HG02642 (cell line): ENCODE data around the gene GAL3ST2.
"Not testable (repeated sequence)": the region's sequence is repeated elsewhere in the genome, so short reads cannot be mapped to it uniquely, and the experiment has no call there.

Source experiments
- ATAC-seq: cut with Tn5 transposase; IDR thresholded peaks from one replicate; pipeline ENCODE4 v1.9.1; 2021; ENCODE audit warnings: mild to moderate bottlenecking; ENCODE audit not compliant: unreplicated experiment, poor library complexity

Gene GAL3ST2

DNA sequence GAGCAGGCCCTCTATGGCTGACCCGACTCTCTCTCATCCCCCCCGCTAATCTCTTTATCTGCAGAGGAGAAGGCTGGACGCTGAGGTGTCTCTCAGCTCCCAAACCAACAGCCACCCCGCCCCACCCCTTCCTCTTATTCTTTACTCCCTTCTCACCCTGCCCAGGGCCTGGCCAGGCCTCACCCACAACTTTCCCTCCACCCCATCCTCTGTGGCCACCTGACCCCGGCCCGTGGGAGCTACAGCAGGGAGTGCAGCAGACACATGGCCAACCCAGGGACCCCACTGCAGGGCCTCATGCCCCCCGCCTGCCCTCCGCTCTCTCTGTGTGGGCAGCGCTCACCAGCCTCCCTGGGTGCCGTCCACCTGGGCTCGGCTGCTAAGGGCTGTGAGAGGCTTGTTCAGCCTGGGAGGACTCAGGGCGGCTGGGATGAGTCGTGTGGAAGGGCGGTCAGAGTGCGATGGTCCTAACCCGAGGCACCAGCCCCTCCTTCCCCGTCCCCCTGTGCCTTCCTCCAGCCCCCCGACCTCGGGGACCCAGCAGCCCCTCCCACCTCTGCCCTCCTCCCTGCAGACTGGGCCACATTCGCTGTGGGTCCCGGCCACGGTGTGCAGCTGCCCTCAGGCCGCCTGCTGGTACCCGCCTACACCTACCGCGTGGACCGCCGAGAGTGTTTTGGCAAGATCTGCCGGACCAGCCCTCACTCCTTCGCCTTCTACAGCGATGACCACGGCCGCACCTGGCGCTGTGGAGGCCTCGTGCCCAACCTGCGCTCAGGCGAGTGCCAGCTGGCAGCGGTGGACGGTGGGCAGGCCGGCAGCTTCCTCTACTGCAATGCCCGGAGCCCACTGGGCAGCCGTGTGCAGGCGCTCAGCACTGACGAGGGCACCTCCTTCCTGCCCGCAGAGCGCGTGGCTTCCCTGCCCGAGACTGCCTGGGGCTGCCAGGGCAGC lies 39.1 kb downstream of the GAL3ST2 start:
- ATAC-seq, result no peak

DNA sequence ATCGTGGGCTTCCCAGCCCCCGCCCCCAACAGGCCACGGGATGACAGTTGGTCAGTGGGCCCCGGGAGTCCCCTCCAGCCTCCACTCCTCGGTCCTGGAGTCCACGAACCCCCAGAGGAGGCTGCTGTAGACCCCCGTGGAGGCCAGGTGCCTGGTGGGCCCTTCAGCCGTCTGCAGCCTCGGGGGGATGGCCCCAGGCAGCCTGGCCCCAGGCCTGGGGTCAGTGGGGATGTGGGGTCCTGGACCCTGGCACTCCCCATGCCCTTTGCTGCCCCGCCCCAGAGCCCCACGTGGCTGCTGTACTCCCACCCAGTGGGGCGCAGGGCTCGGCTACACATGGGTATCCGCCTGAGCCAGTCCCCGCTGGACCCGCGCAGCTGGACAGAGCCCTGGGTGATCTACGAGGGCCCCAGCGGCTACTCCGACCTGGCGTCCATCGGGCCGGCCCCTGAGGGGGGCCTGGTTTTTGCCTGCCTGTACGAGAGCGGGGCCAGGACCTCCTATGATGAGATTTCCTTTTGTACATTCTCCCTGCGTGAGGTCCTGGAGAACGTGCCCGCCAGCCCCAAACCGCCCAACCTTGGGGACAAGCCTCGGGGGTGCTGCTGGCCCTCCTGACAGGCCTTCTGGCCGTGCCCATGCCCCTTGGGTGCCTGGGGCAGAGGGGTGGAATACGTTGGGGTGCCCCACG lies 40.0 kb downstream of the GAL3ST2 start:
- ATAC-seq, result no peak

DNA sequence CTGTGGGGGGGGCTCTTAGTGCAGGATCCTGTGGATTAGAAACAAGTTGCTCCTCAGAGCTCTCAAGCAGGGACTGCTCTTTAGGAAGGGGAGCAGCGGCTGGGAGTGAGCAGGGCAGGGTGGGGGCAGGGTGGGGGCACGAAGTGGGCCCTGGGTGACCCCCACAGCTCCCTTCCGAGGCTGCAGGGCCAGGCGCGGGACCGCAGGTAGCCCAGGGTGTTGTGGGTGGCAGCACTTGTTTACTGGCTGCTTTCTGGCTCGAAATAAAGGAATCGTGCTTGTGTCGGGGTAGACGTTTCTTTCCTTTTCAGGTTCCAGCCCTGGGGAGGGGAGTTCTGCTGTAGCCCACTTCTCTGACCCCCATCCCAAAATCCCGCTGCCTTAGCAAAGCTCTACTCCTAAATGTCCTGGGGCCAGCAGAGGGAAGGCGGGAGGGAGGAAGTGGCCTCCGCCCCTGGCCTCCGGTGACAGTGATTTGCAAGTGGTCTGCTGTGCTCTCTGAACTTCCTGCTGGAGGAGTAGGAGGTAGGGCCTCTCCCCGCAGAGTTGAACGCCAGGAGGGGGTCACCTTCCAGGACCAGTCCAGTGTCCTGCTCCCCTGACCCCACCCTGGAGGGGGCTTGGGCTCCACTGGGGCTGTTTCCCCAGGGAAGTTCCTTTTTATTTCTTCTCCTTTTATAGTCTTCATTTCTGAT lies 40.7 kb downstream of the GAL3ST2 start:
- no peak for ATAC-seq

- not testable (repeated sequence) for ATAC-seq
Observed at GRCh38 chr2:241817821-241818215, 41.2 kb downstream of the GAL3ST2 start.

DNA sequence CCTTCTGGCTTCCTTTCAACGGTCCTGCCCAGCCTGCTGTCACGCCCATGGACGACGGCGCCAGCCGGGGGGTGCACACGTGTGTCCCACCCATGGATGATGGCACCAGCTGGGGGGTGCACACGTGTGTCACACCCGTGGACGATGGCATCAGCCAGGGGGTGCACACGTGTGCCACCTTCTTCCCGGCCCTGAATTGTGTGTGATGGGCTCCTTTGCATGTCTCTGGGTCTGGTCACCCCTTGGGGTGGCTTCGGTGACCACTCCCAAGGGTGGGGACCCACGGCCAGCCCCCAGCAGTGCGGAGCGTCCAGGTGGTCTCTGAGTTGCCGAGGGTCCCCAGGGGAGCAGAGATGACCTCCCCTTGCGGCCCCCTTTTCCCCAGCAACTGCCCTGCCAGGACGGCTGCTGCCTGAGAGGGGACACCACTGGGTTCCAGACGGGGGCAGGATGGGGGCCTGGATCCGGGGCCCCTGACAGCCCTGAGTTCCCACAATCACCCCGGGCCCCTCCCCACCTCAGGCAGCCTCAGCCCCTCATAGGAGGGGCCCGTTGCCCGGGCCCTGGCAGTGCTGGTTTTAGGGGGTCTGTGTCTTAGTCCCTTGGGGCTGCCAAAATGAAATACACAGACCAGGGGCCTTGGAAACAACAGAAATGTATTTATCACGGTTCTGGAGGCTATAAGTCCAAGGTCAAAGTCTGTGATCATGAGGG lies 41.8 kb downstream of the GAL3ST2 start:
- no peak for ATAC-seq

- ATAC-seq, result no peak
Observed at GRCh38 chr2:241818943-241819270, 42.3 kb downstream of the GAL3ST2 start.

DNA sequence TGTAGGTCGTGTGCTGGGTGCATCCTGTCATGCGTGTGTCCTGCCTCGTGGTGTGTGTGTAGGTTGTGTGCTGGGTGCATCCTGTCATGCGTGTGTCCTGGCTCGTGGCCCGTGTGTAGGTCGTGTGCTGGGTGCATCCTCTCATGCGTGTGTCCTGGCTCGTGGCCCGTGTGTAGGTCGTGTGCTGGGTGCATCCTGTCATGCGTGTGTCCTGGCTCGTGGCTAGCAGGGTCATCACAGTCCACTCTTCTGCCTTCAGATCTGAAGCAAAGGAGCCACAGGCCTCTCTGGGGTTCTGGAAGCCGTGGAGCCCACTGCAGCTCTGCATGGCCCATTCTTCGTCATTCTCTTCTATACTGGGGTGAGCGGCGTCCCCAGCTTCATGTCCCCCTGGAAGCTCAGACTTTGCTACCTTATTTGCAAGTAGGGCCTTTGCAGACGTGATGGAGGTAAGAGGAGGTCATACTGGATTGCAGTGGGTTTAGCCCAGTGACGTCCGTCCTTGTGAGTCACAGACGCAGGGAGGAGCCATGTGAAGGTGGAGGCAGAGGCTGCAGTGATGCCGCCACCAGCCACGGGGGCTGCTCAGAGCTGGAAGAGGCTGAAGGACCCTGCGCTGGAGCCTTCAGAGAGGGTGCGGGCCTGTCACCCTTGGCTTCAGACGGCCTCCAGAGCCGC lies 43.5 kb downstream of the GAL3ST2 start:
- not testable (repeated sequence) for ATAC-seq

- ATAC-seq, result no peak
Observed at GRCh38 chr2:241820625-241821384, 44.2 kb downstream of the GAL3ST2 start.

DNA sequence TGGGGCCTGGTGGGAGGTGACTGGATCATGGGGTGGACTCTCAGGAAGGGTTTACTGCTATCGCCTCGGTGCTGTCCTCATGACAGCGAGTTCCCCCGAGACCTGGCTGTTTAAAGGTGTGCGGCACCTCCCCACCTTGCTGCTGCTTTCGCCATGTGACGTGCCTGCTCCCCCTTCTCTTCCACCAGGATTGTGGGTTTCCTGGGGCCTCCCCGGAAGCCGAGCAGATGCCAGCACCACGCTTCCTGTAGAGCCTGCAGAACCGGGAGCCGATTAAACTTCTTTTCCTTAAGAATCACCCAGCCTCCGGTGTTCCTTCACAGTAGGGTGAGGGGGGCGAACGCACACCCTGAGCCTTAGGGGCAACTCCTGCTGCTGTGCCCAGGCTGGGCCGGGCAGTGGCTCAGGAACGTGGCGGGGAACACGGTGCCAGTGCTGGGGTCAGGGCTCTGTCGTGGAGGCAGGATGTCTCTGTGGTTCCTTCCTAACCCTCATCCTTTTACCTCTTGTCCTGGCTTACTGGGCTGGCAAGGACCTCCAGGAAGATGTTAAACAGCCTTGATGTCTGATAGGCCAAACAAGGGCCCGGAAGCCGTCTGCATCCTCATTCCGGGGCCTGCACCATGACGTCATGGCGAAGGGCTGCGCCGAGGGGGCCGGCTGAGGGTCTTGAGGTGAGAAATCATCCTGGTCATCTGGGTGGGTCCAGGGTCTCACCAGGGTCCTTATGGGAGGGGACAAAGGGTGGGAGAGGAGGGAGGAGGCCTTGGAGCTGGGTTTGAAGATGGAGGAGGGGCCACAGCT lies 45.0 kb downstream of the GAL3ST2 start:
- no peak for ATAC-seq

DNA sequence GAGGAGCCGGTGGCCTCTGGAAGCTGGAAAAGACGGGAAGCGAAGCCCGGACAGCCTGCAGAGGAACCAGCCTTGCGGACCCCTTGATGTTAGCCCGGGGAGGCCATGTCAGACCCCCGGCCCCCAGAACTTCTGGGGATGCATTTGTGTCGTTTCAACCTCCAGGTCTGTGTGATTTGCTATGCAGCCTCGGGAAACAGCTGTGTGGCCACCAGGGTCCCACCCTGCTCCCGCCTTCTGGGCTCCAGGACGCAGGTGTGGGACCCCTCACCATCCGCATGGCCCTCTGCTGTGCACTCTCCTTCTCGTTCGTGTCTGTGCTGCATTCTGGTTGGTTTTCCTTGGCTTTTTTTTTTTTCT lies 45.6 kb downstream of the GAL3ST2 start:
- no peak for ATAC-seq

DNA sequence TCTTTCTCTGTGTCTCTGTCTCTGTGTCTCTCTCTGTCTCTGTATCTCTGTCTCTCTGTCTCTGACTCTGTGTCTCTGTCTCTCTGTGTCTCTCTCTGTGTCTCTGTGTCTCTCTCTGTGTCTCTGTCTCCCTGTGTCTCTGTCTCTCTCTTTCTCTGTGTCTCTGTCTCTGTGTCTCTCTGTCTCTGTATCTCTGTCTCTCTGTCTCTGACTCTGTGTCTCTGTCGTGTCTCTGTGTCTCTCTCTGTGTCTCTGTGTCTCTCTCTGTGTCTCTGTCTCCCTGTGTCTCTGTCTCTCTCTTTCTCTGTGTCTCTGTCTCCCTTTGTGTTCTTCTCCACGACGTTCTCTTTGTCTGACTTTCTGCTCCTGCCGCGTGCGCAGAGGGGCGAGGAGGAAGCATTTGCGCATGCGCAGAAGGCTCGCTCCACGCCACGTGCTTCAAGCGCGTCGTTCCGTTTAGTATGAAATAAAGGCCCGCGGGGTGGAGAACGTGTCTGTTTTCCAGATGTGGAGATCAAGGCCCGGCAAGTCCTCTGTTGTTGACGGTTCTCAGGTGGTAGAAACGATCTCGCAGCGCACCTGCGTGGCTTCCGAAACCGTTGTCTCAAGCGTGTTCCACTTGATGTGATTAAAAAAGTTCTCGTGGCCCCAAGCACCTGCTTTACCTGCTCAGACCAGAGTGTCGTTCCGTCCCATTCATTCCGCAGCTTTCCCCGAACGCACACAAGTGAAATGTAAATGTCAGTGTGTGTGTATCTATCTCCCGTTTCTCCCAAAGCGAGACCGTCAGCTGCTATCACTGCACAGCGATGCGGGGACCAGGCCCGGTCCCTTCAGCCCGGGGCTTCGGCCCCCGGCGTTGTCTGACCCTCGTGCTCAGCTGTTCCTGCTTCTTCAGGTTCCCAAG lies 47.2 kb downstream of the GAL3ST2 start:
- ATAC-seq, result not testable (repeated sequence)

DNA sequence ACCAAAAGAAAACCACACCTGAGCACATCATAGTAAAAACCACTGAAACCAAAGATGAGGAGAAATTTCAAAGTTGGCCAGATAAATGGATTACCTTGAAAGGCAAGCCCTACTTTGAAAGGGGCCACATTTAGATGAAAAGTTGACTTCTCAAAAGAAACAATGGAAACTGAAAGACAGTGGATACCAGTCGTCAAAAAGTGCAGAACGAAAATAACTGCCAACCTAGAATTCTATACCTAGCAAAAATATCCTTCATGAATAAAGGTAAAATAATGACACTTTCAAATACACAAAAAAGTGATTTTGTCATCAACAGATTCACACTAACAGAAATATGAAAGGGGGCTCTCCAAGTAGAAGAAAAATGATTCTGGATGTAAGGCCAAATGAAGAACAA lies 50.8 kb downstream of the GAL3ST2 start:
- ATAC-seq, result no peak

DNA sequence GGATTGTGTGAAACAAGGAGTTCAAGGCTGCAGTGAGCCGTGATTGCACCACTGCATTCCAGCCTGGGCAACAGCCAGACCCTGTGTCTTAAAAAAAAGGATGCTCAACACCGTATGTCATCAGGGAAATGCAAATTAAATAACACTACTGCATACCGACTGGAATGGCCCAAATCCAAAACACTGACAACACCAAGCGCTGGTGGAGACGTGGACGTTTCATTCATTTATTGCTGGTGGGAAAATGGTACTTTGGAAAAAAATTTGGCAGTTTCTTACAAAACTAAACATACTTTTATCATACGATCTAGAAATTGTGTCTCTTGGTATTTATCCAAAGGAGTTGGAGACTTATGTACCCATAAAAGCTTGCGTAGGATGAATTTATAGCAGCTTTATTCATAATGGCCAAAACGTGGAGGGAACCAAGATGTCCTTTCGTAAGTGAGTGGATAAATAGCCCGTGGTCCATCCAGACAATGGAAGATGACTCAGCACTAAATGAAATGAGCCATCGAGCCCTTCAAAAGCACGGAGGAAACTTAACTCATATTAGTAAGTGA lies 56.6 kb downstream of the GAL3ST2 start:
- ATAC-seq, result no peak

DNA sequence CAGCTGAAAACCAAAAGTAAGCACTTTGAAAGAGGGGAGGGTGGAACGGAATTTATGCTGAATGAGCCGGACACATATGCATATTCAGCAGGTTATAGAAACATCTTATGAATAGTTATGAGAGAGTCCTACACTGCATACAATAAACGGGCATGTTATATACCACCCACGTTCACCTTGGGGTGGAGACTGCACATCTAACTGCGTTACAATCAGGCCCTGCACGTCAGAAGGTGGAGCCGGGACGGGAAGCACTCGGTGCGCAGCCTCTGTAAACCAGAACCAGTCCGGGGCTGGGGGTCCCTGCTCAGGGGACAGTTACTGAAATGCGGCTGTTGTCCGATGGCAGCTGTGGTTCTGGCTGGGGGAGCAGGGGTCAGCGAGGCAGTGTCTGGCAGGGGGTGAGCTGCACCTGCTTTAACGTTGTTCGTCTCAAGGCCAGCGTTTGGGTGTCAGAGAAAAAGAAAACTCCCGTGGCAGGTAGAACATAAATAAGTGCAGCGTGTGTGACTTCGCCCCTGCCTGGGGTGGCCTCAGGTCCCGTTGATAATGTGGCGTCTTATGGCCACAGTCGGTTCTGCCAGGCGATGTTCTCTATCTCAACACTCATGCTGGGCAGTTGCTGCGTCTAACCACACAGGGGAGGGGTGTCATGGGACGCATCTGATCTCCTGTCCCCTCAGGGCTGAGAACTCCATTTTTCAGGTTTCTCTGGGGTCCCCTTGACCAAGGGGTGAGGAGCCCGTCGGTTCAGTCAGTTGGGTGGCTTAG lies 57.3 kb downstream of the GAL3ST2 start:
- not testable (repeated sequence) for ATAC-seq

GRCh38 chr2:241834527-241835210 lies 58.0 kb downstream of the GAL3ST2 start:
- ATAC-seq, result no peak

- no peak for ATAC-seq
Observed at GRCh38 chr2:241835611-241836010, 59.0 kb downstream of the GAL3ST2 start.
